Measurements from ENCODE around the gene PCCA.

- no peak for TF ChIP-seq CTCF (IDR thresholded peaks at IDR 0.05)
- TF ChIP-seq POLR2AphosphoS5 (IDR thresholded peaks at IDR 0.05), result no peak
- no peak for TF ChIP-seq POLR2A (IDR thresholded peaks at IDR 0.05)
Observed at GRCh38 chr13:100396776-100397175, 307.9 kb downstream of the PCCA start.
